Motor neuron (in vitro differentiated cells): ENCODE measurements around the gene MAML3. TPM values are rescaled to one million over a fixed set of nuclear protein-coding genes. Genes with fewer than 3 reads are reported as not detected.
A peak's percentile ranks its signal among the peaks of the same experiment; 100 is the strongest.

Experiments
- ATAC-seq, 8 experiments: fragments of 200-7000 bp; cut with Tn5 transposase; replicated peaks in 6 of 8; 2 replicates each; pipeline ENCODE4 v1.8.0; 2021; ENCODE audit warnings: mild to moderate bottlenecking in 8 of 8, moderate library complexity in 8 of 8
- H3K27ac ChIP-seq, 2 donors: fragments of 250-450 bp; sonication (Bioruptor Pico); 2 replicates each; pipeline ENCODE4 v1.9.0; 2021; ENCODE audit warnings: antibody characterized with exemption in 2 of 2, mild to moderate bottlenecking in 2 of 2, moderate library complexity in 1 of 2
- H3K4me1 ChIP-seq, 2 donors: fragments of 250-450 bp; sonication (Bioruptor Pico); replicated peaks in 1 of 2; 2 replicates each; pipeline ENCODE4 v1.6.1; 2021; ENCODE audit warnings: antibody characterized with exemption in 2 of 2, mild to moderate bottlenecking in 2 of 2, moderate library complexity in 1 of 2
- H3K4me3 ChIP-seq, 5 donors: fragments of 250-450 bp; sonication (Bioruptor Pico); 2 replicates each; pipeline ENCODE4 v1.9.0; 2021; ENCODE audit warnings: antibody characterized with exemption in 5 of 5, mild to moderate bottlenecking in 5 of 5, moderate library complexity in 4 of 5
- WGBS, 10 experiments: fragments of 450-650 bp; shearing (Covaris generic); methylation state at CpG; one replicate each; pipeline ENCODE4 v1.0.0; 2022; 5-methylcytosine and 5-hydroxymethylcytosine counted together
- in situ Hi-C, 9 experiments: fragments of 400-800 bp; cut with MboI; loops; one replicate each; pipeline ENCODE4 v1.15.0; 2021; ENCODE audit warnings: low sequenced_read_pairs in 9 of 9, low pct_unique_long_range_greater_than_20kb in 2 of 9; ENCODE audit not compliant: unreplicated experiment in 9 of 9
- total RNA-seq, 8 experiments: library from RNA; unstranded; fragments of 300-600 nt; gene quantifications; 2 replicates each; pipeline versions ENCODE4 v1.2.3 to v1.2.4, GENCODE V29; 2022

MAML3 gene
- total RNA-seq, 8 experiments from 2014 or later: 1.7 to 24.0 (median 12.9) TPM

DNA sequence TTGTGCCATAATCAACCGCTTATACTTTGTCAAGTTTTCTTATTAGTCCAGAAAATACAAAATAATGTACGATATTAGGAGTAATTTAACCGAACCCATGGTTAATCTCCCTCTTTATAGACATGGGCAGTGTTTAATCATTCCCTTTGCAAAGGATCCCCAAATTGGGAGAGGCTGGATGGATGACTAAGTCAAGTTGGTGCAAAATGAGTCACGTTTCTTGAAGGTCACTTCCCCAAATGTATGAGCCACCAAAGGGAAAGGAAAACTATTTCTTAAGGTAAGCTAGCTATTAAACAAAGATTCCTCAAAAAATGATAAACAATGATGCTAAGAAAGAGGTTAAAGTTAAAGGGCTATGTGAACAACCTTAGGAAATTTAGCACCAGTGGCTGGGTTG is 17.5 kb downstream of the MAML3 start:
- no peak for ATAC-seq
- peaks cover 23 to 41% of the 10 kb centered on the region in 2 donors for H3K4me1 ChIP-seq
- no peak overlapping the region for H3K27ac ChIP-seq
- H3K4me3 ChIP-seq: no peak overlapping the region
- 17 to 90% (median 78%) methylated on average over 1 to 3 of the region's 4 CpGs; no CpG with 5 or more reads in 1 of the 10 experiments for WGBS, 10 experiments
- in situ Hi-C loops: no loop called here

DNA sequence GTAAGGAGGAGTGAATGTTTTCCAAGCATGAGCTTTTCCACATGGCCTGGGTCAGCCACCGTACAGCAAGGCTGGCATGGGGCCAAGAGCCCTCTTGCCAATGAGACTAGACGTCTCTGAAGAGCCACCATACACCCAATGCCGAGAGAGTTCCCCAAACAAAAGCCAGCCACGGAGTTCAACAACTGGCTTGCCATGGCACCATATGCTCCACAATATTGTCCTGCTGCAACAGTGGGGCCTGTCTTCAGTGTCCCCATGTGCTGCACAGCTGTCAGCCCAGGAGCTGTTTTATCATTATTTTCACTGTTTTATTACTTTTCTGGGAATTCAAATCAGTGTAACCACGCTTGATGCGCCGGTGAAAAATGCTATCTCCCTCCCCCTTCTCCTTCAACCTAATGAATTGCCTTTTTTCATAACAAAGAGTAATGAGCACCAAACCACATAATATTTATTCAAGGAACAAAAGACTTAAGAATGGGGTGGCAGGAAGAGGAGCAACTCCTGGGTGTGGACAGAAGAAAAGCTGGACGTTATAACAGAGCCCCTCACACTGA is 18.4 kb downstream of the MAML3 start:
- Histone ChIP-seq H3K4me1 (peaks cover 23 to 36% of the 10 kb centered on the region in 2 donors), H3K27ac (peak overlapping the region; percentile 0 to 12), H3K4me3 (peak overlapping the region in 1 of 5 donors; percentile 0)
- in situ Hi-C loops: no loop called here
- peak; percentile 72 to 90 (median 82) for ATAC-seq
- WGBS, 10 experiments: 0 to 19% (median 8%) methylated on average over 1 to 8 of the region's 8 CpGs; no CpG with 5 or more reads in 2 of the 10 experiments

- in situ Hi-C loops: no loop called here
- H3K4me3 ChIP-seq: no peak overlapping the region
- H3K27ac ChIP-seq: peak overlapping the region in 1 of 2 donors; percentile 46
- 56 to 100% (median 68%) methylated on average over 1 to 9 of the region's 9 CpGs; no CpG with 5 or more reads in 1 of the 10 experiments for WGBS, 10 experiments
- peaks cover 23 to 36% of the 10 kb centered on the region in 2 donors for H3K4me1 ChIP-seq
- peak in 5 of 8 experiments; percentile 16 to 33 (median 31) for ATAC-seq
Observed at GRCh38 chr4:140134746-140135425, 19.1 kb downstream of the MAML3 start.

DNA sequence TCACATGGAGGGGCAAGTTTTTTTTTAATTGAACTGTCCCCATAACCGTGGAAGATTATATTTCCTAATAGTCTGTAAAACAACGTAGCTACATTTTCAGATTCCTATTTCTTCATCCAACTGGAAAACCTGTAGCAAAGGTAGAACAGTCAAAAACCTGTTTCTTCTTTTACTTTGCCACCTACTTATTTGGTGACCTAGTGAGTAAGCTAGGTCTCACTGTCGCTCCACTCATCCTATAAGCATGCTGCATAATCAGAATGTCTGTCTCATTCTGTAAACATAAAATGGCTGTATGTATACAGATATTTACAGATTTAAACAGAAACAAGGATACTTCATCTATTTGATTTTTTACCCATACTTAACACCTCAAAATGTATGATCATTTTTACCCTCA is 20.4 kb downstream of the MAML3 start:
- WGBS, 10 experiments: 84 to 100% (median 92%) methylated on average over 3 of the region's 3 CpGs; no CpG with 5 or more reads in 1 of the 10 experiments

DNA sequence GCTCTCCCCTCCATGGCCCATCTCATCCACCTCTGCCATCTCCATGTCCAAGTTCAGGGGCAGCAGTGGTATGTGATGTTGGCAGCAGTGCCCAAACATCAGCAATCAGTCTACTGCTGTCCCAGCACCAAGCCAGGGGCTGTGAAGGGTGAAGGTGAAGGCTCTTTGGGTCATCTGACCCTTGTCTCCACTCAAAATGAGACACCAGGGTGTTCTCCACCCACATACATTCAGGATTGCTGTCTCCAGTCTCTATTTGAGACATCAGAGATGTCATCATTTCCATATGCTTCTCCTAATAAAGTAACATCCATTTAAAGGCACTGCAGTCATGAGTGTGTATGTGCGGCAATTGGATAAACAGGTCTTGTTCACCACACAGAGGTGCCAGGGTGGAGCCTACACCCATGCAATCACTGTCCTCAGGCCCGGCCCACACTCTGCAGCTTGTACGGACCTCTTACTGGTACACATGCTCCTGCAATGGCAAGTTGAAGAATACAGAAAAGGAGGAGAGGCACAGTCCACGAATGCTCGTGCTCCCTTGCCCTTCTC is 22.2 kb downstream of the MAML3 start:
- Histone ChIP-seq H3K4me1 (peaks cover 18 to 31% of the 10 kb centered on the region in 2 donors), H3K27ac (no peak overlapping the region), H3K4me3 (no peak overlapping the region)
- in situ Hi-C loops: no loop called here
- WGBS, 10 experiments: 76 to 100% (median 97%) methylated on average over 1 to 5 of the region's 5 CpGs; no CpG with 5 or more reads in 2 of the 10 experiments
- ATAC-seq: no peak

More for the DNA sequence above, 20.4 kb downstream of the MAML3 start:
- Histone ChIP-seq H3K4me3 (no peak overlapping the region), H3K4me1 (peaks cover 23 to 36% of the 10 kb centered on the region in 2 donors), H3K27ac (no peak overlapping the region)
- in situ Hi-C loops: no loop called here
- no peak for ATAC-seq

DNA sequence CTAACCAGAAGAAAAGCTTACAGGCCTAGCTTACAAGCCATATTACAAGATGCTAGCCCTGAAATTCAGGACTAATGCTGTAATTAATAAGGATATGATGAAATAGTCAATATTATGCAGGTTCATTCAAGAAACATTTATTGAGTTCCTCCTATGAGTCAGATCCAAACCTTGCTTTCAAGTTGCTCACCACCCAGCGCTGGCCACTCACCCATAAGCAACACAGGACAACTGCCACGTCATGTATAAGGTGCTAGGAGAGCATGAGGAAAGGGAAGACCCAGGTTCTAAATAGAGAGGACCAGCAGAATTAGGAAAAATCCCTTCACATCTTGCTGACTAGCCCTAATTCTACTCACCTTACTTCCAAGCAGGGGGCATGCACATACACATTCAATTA is 23.3 kb downstream of the MAML3 start:
- Histone ChIP-seq H3K4me1 (peaks cover 9 to 21% of the 10 kb centered on the region in 2 donors), H3K4me3 (no peak overlapping the region), H3K27ac (no peak overlapping the region)
- 0 to 100% (median 70%) methylated on average over 1 to 2 of the region's 2 CpGs; no CpG with 5 or more reads in 3 of the 10 experiments for WGBS, 10 experiments
- in situ Hi-C loops: no loop called here
- ATAC-seq: peak in 5 of 8 experiments; percentile 37 to 71 (median 58)

DNA sequence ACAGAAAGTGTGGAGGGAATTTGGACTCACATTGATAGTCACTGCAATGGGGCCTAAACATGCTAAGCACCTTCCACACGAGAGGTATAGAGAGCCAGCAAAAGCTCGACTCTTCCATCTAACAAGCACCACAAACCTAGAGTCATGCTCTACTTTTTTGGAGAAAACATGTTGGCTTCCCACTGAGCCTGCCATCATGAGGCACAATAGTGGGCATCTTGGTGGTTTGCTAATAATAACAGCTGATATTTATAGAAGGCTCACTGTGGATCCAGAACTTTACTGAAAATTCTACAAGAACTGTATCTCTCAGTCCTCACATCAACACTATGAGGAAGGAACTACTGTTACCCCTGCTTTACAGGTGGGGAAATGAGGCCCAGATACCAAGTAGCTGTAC is 26.6 kb downstream of the MAML3 start:
- H3K27ac ChIP-seq: no peak overlapping the region
- H3K4me1 ChIP-seq: no peaks in the 10 kb centered on the region
- H3K4me3 ChIP-seq: no peak overlapping the region
- ATAC-seq: no peak
- WGBS, 10 experiments: 77 to 100% (median 83%) methylated on average over 1 to 2 of the region's 2 CpGs; no CpG with 5 or more reads in 3 of the 10 experiments
- in situ Hi-C loops: no loop called here

- H3K27ac ChIP-seq: no peak overlapping the region
- WGBS, 10 experiments: 60 to 100% (median 82%) methylated on average over 1 to 6 of the region's 6 CpGs; no CpG with 5 or more reads in 1 of the 10 experiments
- no peak overlapping the region for H3K4me3 ChIP-seq
- H3K4me1 ChIP-seq: no peaks in the 10 kb centered on the region
- in situ Hi-C loops: no loop called here
- no peak for ATAC-seq
Observed at GRCh38 chr4:140126261-140126660, 27.7 kb downstream of the MAML3 start.

DNA sequence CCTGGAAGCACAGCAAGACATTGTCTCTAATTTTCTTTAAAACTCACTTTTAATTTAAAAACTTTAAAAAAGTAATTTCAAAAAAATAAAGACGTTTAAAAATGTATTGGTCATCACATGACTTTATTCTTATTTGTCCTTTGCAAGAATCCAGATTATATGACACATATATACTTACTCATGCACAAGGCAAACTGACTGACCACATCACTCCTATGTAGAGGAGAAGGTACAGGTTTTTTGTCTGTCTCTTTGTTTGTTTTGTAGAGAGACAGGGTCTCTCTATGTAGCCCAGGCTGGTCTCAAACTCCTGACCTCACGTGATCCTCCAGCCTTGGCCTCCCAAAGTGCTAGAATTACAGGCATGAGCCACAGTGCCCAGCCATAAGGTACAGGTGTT is 28.6 kb downstream of the MAML3 start:
- in situ Hi-C loops: no loop called here
- H3K4me3 ChIP-seq: no peak overlapping the region
- no peak overlapping the region for H3K27ac ChIP-seq
- WGBS, 10 experiments: 0 to 94% (median 75%) methylated on average over 1 to 2 of the region's 2 CpGs; no CpG with 5 or more reads in 1 of the 10 experiments
- ATAC-seq: no peak
- H3K4me1 ChIP-seq: no peaks in the 10 kb centered on the region

GRCh38 chr4:140123666-140124377 is 30.2 kb downstream of the MAML3 start:
- Histone ChIP-seq H3K4me1 (no peaks in the 10 kb centered on the region), H3K4me3 (no peak overlapping the region), H3K27ac (no peak overlapping the region)
- ATAC-seq: no peak
- 65 to 100% (median 80%) methylated on average over 1 to 8 of the region's 8 CpGs for WGBS, 10 experiments
- in situ Hi-C loops: no loop called here

DNA sequence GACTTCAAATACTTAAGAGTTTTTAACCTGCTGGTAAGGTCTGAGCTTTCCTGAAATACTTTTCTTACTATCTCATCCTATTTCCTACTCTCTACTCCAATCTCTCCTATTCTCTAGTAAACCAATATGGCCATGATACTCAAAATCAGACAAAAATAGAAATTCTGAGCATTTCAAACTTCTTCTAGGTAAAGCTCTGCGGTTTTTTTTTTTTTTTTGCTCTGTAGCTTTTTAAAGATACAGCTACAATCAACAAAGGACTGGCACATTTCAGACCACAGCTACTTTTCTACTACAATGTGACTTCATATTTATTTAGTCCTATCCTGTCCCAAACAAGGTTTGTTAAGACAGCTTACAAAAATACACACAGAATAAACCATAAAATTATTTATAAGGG is 31.1 kb downstream of the MAML3 start:
- in situ Hi-C loops: no loop called here
- WGBS, 10 experiments: 0 to 100% (median 80%) methylated on average over 1 of the region's 1 CpG
- ATAC-seq: no peak
- Histone ChIP-seq H3K27ac (no peak overlapping the region), H3K4me1 (no peaks in the 10 kb centered on the region), H3K4me3 (no peak overlapping the region)

- in situ Hi-C loops: no loop called here
- Histone ChIP-seq H3K4me3 (no peak overlapping the region), H3K4me1 (peaks cover 1 to 4% of the 10 kb centered on the region in 2 donors), H3K27ac (no peak overlapping the region)
- WGBS, 10 experiments: 51 to 100% (median 93%) methylated on average over 1 to 3 of the region's 3 CpGs; no CpG with 5 or more reads in 1 of the 10 experiments
- no peak for ATAC-seq
Observed at GRCh38 chr4:140121646-140122045, 32.3 kb downstream of the MAML3 start.
